Tibial artery (tissue), 4 donors: ENCODE data around the gene RIC8B.

Source experiments
- DNase-seq, 2 donors: peaks; one replicate each; pipeline ENCODE4 v3.0.0-alpha.2; 2019
- H3K27ac ChIP-seq, 2 donors: fragments of 200-600 bp; sonication (generic) in 1 of 2; 1 replicate in 1 of 2; 2 replicates in 1 of 2; pipeline ENCODE4 v1.5.1; 2018 to 2019; ENCODE audit warnings: mild to moderate bottlenecking in 1 of 2
- H3K27me3 ChIP-seq, 2 donors: fragments of 200-600 bp; sonication (generic) in 1 of 2; one replicate each; pipeline versions ENCODE4 v1.5.1 to v1.6.0; 2016 to 2019
- H3K36me3 ChIP-seq, 3 donors: fragments of 200-600 bp; sonication (generic) in 2 of 3; one replicate each; pipeline ENCODE4 v1.5.1; 2016 to 2019; ENCODE audit warnings: mild to moderate bottlenecking in 2 of 3
- H3K4me1 ChIP-seq, 4 donors: fragments of 200-600 bp; sonication (generic) in 2 of 4; 1 replicate in 3 of 4; 2 replicates in 1 of 4; pipeline ENCODE4 v1.5.1; 2016 to 2019
- H3K4me3 ChIP-seq, 2 donors: fragments of 200-600 bp; sonication (generic) in 1 of 2; 1 replicate in 1 of 2; 2 replicates in 1 of 2; pipeline ENCODE4 v1.5.1; 2018 to 2019; ENCODE audit warnings: mild to moderate bottlenecking in 2 of 2
- H3K9me3 ChIP-seq, 3 donors: fragments of 200-600 bp; sonication (generic) in 1 of 3; one replicate each; pipeline ENCODE4 v1.5.1; 2016 to 2019
- intact Hi-C: fragments of 100-400 bp; cut with DNase I; formaldehyde crosslinking; loops from one replicate; pipeline ENCODE4 v1.15.0; 2023; ENCODE audit warnings: low total_unique reads
- TF ChIP-seq, protein P1 (sequence below), 2 experiments: fragments of 200-600 bp in 1 of 2; fragments of 450-650 bp in 1 of 2; IDR thresholded peaks; one replicate each; pipeline ENCODE4 v1.5.1; 2017 to 2019; ENCODE audit warnings: antibody characterized with exemption in 2 of 2, mild to moderate bottlenecking in 1 of 2, moderate library complexity in 1 of 2

The RIC8B gene

DNA sequence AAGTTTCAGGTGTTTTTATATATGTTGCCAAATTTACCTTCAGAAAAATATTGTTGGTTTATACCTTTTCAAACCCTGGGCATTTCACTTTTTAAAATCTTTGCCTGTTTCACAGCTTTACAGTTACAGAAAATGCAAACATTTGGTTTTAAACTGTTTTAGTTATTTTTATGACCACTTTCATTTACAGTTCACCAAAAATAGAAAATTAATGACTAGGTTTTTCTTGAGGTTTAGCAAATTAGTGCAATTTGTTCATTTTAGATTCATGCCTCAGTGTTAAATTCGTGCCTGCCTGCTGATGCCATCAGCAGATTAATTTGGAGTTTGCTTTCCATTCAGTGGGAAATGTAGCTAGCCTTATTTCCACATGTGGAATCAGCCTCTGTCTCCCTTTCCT lies 45.5 kb downstream of the RIC8B start:
- intact Hi-C loops, result no loop called here
- no peaks in the 10 kb centered on the region for H3K4me1 ChIP-seq
- no peak for DNase-seq
- H3K27ac ChIP-seq, result no peak overlapping the region
- TF ChIP-seq, protein P1, sequence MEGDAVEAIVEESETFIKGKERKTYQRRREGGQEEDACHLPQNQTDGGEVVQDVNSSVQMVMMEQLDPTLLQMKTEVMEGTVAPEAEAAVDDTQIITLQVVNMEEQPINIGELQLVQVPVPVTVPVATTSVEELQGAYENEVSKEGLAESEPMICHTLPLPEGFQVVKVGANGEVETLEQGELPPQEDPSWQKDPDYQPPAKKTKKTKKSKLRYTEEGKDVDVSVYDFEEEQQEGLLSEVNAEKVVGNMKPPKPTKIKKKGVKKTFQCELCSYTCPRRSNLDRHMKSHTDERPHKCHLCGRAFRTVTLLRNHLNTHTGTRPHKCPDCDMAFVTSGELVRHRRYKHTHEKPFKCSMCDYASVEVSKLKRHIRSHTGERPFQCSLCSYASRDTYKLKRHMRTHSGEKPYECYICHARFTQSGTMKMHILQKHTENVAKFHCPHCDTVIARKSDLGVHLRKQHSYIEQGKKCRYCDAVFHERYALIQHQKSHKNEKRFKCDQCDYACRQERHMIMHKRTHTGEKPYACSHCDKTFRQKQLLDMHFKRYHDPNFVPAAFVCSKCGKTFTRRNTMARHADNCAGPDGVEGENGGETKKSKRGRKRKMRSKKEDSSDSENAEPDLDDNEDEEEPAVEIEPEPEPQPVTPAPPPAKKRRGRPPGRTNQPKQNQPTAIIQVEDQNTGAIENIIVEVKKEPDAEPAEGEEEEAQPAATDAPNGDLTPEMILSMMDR (IDR thresholded peaks at IDR 0.05), result no peak
- no peaks in the 10 kb centered on the region for H3K9me3 ChIP-seq
- H3K36me3 ChIP-seq, result peaks cover 5 to 16% (median 7%) of the 10 kb centered on the region in 3 donors
- H3K27me3 ChIP-seq, result no peaks in the 10 kb centered on the region
- no peak overlapping the region for H3K4me3 ChIP-seq

DNA sequence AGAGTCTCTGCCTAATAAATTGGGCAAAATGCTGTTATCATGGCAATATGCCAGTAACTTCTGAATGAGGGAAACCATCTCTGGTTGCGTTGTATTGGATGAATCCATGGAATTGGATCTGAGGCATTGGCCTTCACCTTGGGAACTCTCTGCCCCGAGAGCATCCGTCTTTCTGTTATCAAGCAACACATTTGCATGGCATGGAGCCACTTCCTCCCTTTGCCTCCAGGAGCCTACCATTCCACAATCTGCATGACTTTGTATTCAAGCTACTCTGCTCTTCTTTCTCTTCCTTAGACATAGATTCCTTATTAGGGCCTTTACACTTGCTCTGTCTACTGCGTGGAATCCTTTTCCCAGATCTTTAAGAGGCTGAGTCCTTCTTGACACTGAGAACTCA lies 57.2 kb downstream of the RIC8B start:
- Histone ChIP-seq H3K36me3 (peaks cover 0 to 15% (median 15%) of the 10 kb centered on the region in 3 donors), H3K4me1 (no peaks in the 10 kb centered on the region), H3K4me3 (no peak overlapping the region), H3K9me3 (no peaks in the 10 kb centered on the region), H3K27me3 (no peaks in the 10 kb centered on the region), H3K27ac (no peak overlapping the region)
- intact Hi-C loops, result no loop called here
- TF ChIP-seq, protein P1 (IDR thresholded peaks at IDR 0.05), result no peak
- no peak for DNase-seq

DNA sequence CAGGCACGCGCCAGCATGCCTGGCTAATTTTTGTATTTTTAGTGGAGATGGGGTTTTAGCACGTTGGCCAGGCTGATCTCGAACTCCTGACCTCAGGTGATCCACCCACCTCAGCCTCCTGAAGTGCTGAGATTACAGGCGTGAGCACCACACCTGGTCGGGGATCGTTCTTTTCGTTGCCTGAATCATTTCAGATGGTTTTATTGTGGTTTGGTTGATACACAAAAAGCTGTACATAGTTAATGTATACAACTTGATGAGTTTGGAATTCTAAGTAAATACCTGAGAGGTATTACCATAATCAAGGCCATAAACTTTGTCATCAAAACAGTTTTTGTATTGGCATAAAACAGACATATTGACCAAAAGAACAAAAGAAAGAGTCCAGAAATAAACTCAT lies 63.3 kb downstream of the RIC8B start:
- Histone ChIP-seq H3K4me3 (no peak overlapping the region), H3K4me1 (peaks cover 0 to 32% (median 9%) of the 10 kb centered on the region in 4 donors), H3K27me3 (no peaks in the 10 kb centered on the region), H3K36me3 (peaks cover 0 to 3% (median 0%) of the 10 kb centered on the region in 3 donors), H3K27ac (no peak overlapping the region), H3K9me3 (no peaks in the 10 kb centered on the region)
- TF ChIP-seq, protein P1 (IDR thresholded peaks at IDR 0.05), result no peak
- intact Hi-C loops, result no loop called here
- DNase-seq, result no peak

DNA sequence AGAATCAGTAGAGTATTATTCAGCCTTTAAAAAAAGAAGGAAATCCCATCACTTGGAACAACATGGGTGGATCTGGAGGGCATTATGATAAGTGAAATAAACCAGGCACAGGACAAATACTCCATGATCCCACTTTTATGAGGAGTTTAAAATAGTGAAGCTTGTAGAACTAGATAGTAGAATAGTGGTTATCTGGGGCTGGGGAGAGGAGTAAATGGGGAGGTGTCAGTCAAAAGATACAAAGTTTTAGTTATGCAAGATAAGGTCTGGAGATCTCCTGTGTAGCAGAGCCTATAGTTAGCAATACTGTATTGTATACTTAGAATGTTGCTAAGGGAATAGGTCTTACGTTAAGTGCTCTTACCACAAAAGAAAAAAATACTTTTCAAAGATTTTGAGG lies 64.9 kb downstream of the RIC8B start:
- intact Hi-C loops, result no loop called here
- Histone ChIP-seq H3K9me3 (no peaks in the 10 kb centered on the region), H3K36me3 (peaks cover 0 to 10% (median 2%) of the 10 kb centered on the region in 3 donors), H3K4me1 (peaks cover 0 to 32% (median 9%) of the 10 kb centered on the region in 4 donors), H3K27ac (no peak overlapping the region), H3K4me3 (no peak overlapping the region), H3K27me3 (no peaks in the 10 kb centered on the region)
- no peak for DNase-seq
- TF ChIP-seq, protein P1 (IDR thresholded peaks at IDR 0.05), result no peak

DNA sequence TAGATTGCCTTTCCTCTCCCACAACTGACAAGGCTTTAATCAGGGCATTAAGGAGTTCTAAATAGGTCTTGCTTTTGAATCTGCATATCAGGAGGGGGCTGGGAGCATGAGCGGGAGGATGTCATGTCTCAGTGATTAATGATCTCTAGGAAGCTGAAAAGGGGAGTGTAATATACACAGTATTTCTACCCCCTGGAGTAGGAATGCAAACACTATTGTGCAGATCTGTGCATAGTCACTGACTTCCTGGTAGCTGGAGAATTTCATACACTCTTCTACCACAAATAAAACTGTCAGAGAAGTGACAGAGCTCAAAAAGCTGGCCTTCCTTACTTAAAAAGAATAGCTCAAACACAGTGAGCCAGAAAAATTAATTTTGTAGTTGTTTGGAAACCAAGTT lies 65.8 kb downstream of the RIC8B start:
- H3K27me3 ChIP-seq, result no peaks in the 10 kb centered on the region
- H3K27ac ChIP-seq, result no peak overlapping the region
- H3K36me3 ChIP-seq, result peaks cover 4 to 10% (median 8%) of the 10 kb centered on the region in 3 donors
- no peak overlapping the region for H3K4me3 ChIP-seq
- intact Hi-C loops, result loop anchor here (2.0 kb wide), 1 partner anchor 453 kb away; no protein-coding TSS in a partner anchor
- no peaks in the 10 kb centered on the region for H3K9me3 ChIP-seq
- H3K4me1 ChIP-seq, result peaks cover 0 to 32% (median 9%) of the 10 kb centered on the region in 4 donors
- DNase-seq, result no peak
- TF ChIP-seq, protein P1 (IDR thresholded peaks at IDR 0.05), result no peak
